T-helper 22 cell (primary cell): ENCODE results near the gene LGR4.
A peak's percentile ranks its signal among the peaks of the same experiment; 100 is the strongest.
"Not testable (repeated sequence)": the region's sequence is repeated elsewhere in the genome, so short reads cannot be mapped to it uniquely, and the experiment has no call there.

Experiments
- DNase-seq: peaks from one replicate; pipeline ENCODE4 v3.0.0-alpha.2; 2020; ENCODE audit warnings: low read depth

Gene LGR4, protein sequence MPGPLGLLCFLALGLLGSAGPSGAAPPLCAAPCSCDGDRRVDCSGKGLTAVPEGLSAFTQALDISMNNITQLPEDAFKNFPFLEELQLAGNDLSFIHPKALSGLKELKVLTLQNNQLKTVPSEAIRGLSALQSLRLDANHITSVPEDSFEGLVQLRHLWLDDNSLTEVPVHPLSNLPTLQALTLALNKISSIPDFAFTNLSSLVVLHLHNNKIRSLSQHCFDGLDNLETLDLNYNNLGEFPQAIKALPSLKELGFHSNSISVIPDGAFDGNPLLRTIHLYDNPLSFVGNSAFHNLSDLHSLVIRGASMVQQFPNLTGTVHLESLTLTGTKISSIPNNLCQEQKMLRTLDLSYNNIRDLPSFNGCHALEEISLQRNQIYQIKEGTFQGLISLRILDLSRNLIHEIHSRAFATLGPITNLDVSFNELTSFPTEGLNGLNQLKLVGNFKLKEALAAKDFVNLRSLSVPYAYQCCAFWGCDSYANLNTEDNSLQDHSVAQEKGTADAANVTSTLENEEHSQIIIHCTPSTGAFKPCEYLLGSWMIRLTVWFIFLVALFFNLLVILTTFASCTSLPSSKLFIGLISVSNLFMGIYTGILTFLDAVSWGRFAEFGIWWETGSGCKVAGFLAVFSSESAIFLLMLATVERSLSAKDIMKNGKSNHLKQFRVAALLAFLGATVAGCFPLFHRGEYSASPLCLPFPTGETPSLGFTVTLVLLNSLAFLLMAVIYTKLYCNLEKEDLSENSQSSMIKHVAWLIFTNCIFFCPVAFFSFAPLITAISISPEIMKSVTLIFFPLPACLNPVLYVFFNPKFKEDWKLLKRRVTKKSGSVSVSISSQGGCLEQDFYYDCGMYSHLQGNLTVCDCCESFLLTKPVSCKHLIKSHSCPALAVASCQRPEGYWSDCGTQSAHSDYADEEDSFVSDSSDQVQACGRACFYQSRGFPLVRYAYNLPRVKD

DNA sequence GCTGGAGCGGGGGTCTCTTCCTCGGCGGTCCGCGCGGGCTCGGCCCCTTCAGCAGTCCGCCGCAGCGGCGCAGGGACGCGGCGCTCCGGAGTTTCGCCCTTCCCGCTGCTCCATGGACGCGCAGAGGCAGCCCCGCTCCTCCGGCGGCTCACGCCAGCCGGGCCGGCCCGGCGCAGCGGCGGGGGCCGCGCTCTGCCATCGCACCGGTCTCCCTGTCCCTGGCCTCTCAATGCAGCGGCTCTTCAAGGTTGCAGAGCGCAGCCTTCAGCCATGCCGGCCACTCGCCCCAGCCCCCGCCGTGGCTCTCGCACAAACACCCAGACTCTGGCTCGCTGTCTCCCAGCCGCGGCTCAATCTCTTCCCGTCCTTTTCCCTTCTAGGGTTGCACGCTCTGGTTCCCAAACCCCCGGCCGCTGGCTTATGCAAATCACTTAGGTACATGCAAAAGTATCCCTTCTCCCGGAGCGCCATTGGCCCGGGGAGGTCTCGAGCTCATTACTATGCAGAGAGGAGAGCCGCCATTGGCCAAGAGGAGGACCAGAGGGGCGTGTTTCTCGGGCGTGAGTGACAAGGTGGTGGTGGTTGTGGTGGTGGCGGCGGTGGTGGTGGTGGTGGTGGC lies at the start of gene LGR4:
LGR4 (minus strand) TSS at position 393 of the 619 bp plus-strand sequence. CDS start 488 bp downstream, outside the sequence.
- DNase-seq, result peak; percentile 54

DNA sequence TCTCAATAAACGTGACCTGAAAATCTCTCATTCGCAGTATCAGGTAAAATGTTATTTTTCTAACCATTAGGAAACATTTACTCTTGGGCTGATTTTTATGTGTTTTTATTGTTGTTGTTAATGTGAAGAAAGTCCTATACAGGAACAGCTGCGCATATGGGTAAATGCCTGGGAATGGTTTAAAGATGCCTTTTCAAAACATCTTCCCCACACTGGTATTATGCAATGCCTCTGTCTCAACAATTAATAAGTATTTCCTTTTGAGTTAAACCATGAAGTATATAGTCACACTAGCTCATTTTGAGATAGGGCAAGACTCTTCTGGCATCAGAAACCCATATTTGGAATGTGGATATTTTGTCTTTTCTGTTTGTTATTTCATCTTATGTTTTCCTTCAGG lies 47.6 kb upstream of the LGR4 start:
- no peak for DNase-seq

DNA sequence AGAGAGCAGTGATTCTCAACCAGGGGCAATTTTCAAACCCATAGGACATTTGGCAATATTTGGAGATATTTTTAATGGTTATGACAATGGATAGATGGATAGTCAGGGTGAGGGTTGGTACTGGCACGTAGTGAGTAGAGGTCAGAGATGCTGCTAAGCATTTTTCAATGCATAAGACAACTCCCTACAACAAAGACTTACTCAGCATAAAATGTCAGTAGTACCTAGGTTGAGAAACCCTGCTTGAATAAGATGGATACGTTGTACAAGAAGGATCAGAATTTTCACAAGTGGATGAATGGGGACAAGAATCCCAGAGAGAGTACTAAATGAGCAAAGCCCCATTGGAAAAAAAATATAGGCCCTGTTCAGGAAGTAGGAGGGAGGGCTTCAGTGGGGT lies 45.9 kb upstream of the LGR4 start:
- no peak for DNase-seq

DNA sequence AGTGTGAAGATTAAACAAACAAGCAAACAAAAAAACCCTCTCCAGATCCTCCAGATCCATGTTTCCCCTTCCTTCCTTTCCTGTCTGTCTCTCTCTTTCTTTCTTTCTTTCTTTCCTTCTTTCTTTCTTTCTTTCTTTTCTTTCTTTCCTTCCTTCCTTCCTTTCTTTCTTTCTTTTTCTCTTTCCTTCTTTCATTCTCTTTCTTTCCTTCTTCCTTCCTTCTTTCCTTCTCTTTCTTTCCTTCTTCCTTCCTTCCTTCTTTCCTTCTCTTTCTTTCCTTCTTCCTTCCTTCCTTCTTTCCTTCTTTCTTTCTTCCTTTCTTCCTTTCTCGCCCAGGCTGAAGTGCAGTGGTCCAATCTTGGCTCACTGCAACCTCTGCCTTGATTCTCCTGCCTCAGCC lies 44.9 kb upstream of the LGR4 start:
- DNase-seq, result not testable (repeated sequence)

- DNase-seq, result no peak
Measured at GRCh38 chr11:27514558-27514957, 42.0 kb upstream of the LGR4 start.

GRCh38 chr11:27514076-27514475 lies 41.5 kb upstream of the LGR4 start:
- no peak for DNase-seq

- no peak for DNase-seq
Measured at GRCh38 chr11:27513389-27513788, 40.8 kb upstream of the LGR4 start.

- no peak for DNase-seq
Measured at GRCh38 chr11:27512238-27512637, 39.6 kb upstream of the LGR4 start.

GRCh38 chr11:27509908-27510307 lies 37.3 kb upstream of the LGR4 start:
- DNase-seq, result no peak

DNA sequence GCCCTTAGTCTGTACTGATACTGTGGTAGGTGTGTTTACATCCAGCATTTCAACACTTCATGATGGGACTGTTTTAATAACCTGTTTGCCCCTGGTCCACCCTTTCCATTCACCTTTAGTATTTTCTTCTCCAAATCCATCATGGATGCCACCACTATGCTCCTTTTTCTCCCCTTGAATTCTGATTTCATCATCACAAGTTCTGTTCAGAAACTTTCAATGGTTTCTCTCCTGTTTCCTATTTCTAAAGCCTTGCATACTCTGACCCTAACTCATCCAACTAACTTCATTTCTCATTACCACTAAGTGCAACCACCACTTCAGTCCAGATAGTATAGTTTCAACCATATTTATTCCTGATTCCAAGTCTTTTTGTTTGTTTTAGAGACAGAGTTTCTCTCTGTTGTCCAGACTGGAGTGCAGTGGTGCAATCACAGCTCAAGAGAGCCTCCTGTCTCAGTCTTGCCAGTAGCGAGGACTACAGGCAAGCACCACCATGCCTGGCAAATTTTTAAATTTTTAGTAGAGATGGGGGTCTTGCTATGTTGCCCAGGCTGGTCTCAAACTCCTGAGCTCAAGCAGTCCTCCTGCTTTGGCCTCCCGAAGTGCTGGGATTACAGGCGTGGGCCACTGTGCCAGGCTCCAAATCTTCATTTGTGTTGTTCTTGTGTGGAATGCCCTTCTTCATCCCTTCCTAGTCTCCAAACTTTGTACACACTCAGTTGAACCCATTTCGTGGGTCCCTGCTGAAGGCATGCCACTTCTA lies 35.1 kb upstream of the LGR4 start:
- DNase-seq, result no peak

- peak; percentile 95 for DNase-seq
Measured at GRCh38 chr11:27506200-27507182, 33.9 kb upstream of the LGR4 start, which contains the start of gene LIN7C. LIN7C (minus strand) TSS chr11:27506769; CDS start chr11:27506752, 17 bp downstream.

DNA sequence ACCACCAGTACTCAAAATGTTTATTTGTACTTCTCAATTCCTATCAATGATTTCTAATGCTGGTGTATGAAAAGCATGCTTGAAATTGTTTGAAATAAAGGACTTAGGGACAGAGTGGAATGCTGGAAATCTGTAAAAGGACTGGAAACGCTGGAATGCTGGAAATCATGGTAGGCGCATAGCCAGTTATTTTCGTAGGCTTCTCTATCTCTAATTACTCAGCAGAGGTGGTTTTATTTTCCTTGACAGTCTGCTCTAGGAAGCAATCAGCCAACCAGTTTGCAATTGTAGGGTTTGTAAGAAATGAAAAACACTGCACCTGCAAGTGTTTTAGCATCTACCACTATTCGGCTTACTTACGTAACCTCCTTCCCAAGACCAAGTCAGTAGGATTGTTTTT lies 33.2 kb upstream of the LGR4 start:
- DNase-seq, result no peak

- DNase-seq, result no peak
Measured at GRCh38 chr11:27504205-27504604, 31.6 kb upstream of the LGR4 start.

DNA sequence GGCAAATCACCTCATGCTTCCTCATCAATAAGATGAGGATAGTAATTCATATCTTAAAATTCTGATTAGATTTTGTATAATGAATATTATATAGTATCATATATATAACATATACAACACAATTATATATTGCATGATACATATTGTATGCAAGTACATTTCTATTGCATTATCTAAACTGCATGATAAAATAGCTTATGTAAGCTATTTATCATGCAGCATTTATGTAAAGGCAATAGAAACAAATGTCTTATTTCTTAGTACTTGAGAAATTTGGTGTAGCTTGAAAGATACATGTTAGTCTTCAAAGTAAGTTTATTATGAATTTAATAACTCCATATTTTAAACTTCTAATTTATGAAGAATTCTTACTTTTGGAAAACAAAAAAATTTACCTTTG lies 28.5 kb upstream of the LGR4 start:
- DNase-seq, result no peak

DNA sequence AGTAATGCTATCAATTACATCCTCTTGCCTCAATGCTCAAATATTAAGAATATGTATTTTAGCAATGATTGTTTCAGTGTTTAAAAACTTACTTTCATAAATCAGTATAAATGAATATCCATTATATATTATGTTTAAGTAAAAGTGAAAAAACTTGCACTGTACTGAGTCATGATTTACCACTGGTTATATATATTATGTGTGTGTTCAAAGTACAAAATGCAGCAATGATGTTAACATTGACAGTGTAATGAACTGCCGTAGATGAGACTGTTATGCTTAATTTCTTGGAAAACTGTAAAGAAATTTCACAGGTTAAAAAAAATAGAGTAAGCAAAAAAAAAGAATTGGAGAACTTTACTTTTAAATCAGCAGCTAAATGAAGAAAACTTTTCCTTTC lies 25.3 kb upstream of the LGR4 start:
- no peak for DNase-seq

- no peak for DNase-seq
Measured at GRCh38 chr11:27497284-27497866, 24.8 kb upstream of the LGR4 start.

DNA sequence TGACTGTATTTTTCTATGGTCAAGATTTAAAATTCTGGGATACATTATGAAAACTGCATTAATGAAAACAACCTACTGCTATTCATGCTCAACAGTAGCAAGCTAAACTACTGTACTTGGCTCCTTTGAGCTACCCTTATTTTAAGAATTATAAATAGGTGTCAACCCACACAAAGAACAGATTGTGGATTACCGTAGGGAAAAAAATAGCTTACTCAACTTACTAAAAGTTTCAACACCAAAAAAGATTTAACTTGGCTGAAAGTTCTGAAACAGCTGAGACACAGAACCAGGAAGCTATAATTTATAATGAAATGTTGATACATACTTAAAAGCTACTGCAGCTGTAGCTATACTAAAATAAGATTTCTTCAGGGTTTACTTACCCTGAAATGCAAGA lies 23.9 kb upstream of the LGR4 start:
- no peak for DNase-seq

- DNase-seq, result no peak
Measured at GRCh38 chr11:27495710-27496300, 23.2 kb upstream of the LGR4 start.

GRCh38 chr11:27489092-27489491 lies 16.5 kb upstream of the LGR4 start:
- no peak for DNase-seq

DNA sequence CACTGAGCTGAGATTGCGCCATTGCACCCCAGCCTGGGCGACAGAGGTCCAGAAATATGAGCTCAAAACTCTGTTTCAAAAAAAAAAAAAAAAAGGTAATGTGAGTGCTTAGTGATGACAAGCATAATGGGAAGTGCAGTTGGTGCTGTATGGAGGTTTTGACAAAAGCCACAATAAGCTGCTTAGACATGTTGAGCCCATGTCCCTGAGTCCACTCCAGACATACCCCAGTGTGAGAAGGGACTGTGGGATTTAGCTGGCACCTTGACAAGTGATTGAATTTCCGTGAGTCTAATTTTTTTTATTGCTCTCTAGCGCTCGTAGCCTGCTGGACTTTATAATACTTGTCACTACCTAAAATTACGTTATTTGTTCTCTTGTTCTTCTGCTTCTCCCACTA lies 15.1 kb upstream of the LGR4 start:
- DNase-seq, result no peak
